GM19043 (cell line): Measurements from ENCODE around the gene MTMR12.

Source experiments
- ATAC-seq: cut with Tn5 transposase; IDR thresholded peaks from one replicate; pipeline ENCODE4 v1.9.1; 2021; ENCODE audit warnings: low read depth; ENCODE audit not compliant: unreplicated experiment

MTMR12 gene

GRCh38 chr5:32312595-32313332, at the start of gene MTMR12:
TSS of gene MTMR12 (minus strand) at chr5:32312939. CDS start at chr5:32312838, 101 bp downstream.
- peak; percentile 89 for ATAC-seq

DNA sequence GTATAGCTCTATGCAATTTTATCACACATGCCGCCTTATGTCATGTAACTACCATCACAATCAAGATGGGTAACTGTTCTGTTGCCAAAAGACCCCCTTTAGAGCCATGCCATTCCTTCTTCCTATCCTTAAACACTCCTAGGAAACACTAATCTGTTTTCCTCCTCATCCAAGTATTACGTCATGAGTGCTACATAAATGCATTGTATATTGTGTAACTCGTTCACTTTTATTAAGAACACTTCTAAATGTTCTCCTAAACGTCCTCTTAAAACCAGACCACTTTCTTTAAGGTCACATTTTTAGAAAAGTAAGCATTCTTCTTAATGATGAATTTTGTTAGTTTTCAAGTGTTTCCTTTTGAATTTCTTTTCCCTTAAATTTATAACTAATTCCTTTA, 49.8 kb upstream of the MTMR12 start:
- ATAC-seq = no peak

- ATAC-seq = no peak
Observed at GRCh38 chr5:32360906-32361305, 48.2 kb upstream of the MTMR12 start.

GRCh38 chr5:32358611-32359010, 45.9 kb upstream of the MTMR12 start:
- no peak for ATAC-seq

GRCh38 chr5:32357658-32358057, 44.9 kb upstream of the MTMR12 start:
- ATAC-seq = no peak

DNA sequence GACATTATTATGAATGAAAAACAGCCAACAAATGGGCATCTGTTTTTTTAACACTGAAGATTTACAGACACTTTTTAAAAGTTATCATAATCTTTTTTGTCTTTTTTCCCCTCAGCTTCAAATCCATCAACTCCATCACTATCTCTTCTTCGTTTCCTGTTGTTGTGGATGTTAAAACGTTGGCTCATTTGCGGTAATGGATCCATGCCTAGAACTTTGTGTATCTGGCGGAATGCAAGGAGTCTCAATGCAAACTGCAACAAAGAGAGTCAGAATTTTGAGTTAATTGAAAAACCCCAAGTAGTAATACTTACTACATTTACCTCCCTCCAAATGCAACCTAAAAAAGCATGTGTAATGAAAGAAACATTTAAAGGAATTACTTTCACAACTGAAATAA, 42.9 kb upstream of the MTMR12 start:
- no peak for ATAC-seq

DNA sequence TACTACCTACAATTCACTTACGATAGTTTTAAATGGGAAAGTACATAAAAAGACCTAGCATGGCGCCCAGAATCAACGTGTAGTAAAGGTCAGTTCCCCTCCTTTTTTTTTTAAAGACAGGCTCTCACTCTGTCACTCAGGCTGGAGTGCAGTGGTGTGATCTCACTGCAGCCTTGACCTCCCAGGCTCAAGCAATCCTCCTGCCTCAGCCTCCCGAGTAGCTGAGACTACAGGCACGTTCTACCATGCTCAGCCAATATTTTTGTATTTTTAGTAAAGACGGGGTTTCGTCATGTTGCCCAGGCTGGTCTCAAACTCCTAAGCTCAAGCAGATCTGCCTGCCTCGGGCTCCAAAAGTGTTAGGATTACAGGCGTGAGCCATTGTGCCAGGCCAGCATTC, 40.7 kb upstream of the MTMR12 start:
- ATAC-seq = no peak

DNA sequence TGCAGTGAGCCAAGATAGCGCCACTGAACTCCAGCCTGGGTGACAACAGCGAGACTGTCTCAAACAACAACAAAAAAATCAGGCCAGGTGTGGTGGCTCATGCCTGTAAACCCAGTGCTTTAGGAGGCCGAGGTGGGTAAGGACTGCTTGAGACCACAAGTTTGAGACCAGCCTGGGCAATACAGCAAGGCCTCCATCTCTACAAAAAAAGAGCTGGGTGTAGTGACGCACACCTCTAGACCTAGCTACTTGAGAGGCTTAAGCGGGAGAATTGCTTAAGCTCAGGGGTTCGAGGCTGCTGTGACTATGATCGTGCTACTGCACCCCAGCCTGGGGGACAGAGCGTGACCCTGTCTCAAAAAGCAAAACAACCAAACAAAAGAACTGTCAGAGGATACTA, 39.9 kb upstream of the MTMR12 start:
- no peak for ATAC-seq

DNA sequence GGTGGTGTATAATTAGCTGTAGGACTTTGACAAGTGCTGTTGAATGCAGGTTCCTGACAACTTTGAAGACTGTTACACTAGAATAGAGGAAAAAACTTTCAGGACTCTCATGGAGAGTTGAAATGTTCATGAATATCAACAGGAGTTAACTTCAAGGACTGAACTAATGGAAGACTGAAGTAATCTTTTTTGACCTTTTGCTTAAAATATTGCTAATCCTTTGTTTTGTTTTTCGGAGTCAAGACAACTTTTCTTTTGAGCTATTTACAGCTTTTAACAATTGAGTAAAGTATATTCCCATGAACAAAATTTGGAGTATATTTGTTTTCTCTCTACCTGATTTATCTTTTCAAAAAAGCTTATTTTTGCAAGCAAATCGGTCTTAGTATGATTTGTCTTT, 34.1 kb upstream of the MTMR12 start:
- no peak for ATAC-seq

GRCh38 chr5:32343058-32343672, 30.4 kb upstream of the MTMR12 start:
- no peak for ATAC-seq

- ATAC-seq = no peak
Observed at GRCh38 chr5:32342656-32343055, 29.9 kb upstream of the MTMR12 start.

- no peak for ATAC-seq
Observed at GRCh38 chr5:32339878-32340277, 27.1 kb upstream of the MTMR12 start.

- ATAC-seq = no peak
Observed at GRCh38 chr5:32339198-32339597, 26.5 kb upstream of the MTMR12 start.

DNA sequence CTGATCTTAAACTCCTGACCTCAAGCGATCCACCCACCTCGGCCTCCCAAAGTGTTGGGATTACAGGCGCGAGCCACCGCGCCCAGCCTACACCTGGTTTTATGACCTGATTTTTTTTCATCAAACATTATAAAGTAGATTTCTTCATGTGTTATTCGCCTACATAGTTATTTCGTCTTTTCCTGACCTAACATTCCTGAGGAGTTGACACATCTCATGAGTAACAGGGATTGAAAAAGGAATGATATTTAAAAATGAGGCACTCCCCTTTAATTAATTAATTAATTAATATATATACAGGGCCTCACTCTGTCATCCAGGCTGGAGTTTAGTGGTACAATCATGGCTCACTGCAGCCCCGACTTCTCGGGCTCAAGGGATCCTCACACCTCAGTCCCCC, 20.2 kb upstream of the MTMR12 start:
- ATAC-seq = no peak

DNA sequence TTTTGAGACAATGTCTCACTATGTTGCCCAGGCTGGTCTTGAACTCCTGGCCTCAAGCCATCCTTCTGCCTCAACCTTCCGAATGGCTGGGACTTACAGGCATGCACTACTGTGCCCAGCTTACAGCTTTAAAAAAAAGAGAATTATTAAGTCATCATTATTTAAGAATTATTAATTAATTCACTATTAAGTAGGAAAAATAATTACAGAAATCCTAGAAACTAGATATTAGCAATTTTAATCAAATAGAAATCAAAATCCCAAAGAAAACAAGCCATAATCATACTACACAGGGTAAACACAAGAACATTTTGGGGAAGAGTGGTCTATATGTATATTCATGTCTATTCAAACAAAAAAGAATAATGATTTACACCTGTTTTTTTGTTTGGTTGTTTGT, 19.6 kb upstream of the MTMR12 start:
- no peak for ATAC-seq

GRCh38 chr5:32331935-32332274, 19.2 kb upstream of the MTMR12 start:
- no peak for ATAC-seq

DNA sequence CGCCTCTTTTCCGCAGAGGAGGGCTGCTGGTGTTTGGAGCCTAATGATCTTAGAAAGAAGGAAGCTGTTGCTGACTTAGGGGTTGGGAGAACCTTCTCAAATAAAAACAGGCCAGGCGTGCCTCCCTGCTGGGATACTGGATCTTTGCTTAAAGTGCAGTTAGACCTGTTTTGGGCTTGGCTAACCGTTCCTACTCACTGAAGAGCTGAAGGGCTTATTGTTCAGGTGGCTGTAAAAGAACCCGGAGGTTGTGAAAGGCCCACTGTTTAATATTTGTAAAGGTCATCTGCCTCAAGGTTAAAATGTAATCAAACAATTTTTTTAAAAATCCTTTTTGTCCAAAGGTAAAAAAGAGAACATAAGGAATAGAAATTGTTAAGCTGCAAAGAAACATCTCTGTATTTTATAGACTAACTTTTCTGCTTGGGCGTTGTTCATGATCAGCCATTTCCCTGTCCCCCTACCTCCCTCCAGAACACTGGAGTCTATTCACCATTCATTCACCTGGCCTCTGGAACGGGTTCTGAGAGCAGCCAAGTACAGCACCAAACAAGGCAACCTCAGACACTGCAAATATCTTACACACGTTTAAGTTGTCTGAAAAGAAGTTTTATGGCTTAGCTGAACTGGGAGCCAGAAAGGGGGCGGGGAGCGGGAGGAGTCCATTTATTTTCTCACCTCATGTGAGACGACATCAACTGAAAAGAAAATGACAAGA, 18.6 kb upstream of the MTMR12 start:
- no peak for ATAC-seq

DNA sequence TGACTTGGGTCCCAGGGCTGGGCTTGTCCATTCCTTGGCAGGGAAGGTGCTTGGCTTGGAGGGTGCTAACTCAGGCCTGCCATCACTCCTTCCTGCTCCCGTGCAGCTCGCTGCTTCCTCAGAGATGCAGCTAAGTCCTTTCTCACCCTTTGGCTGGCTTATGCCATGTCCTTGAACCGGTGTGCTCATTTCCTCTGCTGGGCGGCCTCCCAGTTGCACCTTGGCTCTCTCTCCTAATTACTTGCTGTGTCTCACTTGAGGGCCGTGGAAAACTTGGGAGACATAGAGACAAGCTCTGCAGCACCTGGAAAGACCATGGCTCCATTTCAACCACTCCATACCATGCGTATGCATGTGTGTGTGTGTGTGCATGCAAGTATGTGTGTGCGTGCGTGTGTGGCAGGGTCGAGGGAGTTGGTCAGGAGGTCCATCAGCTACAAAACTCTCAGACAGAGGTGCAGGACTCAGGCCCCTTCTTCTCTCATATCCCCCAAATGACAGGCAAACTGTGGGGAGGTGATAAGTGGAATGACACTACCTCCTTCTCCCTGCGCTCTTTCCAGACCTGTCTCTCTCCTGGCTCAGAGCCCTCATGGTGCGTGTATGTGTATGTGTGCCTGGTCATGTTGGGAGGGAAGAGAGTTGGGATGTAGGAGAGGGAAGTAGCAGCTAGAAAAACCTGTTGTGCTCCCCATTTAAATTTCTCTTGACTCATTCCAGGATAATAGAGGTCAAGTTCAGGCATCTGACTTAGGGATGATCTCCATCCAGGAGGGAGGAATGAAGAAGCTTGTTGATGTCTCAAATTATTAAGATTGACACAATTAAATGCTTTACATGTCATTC, 17.6 kb upstream of the MTMR12 start:
- ATAC-seq = no peak

- ATAC-seq = peak; percentile 57
Observed at GRCh38 chr5:32329395-32329834, 16.7 kb upstream of the MTMR12 start.

GRCh38 chr5:32326216-32326772, 13.6 kb upstream of the MTMR12 start:
- no peak for ATAC-seq

GRCh38 chr5:32325616-32326015, 12.9 kb upstream of the MTMR12 start:
- no peak for ATAC-seq
